Peyer's patch (tissue), 4 donors: ENCODE data around the gene SNRK.

Source experiments
- POLR2A ChIP-seq, 2 donors: fragments of 450-650 bp; IDR thresholded peaks; one replicate each; pipeline ENCODE4 v1.5.1; 2017; ENCODE audit warnings: antibody characterized with exemption in 2 of 2, mild to moderate bottlenecking in 2 of 2, moderate library complexity in 2 of 2
- TF ChIP-seq, protein P1 (sequence below), 6 experiments: fragments of 450-650 bp in 4 of 6; fragments of 200-600 bp in 2 of 6; sonication (generic) in 1 of 6; IDR thresholded peaks; one replicate each; pipeline ENCODE4 v1.5.1; 2017 to 2019; ENCODE audit warnings: antibody characterized with exemption in 6 of 6, mild to moderate bottlenecking in 3 of 6, moderate library complexity in 1 of 6

DNA sequence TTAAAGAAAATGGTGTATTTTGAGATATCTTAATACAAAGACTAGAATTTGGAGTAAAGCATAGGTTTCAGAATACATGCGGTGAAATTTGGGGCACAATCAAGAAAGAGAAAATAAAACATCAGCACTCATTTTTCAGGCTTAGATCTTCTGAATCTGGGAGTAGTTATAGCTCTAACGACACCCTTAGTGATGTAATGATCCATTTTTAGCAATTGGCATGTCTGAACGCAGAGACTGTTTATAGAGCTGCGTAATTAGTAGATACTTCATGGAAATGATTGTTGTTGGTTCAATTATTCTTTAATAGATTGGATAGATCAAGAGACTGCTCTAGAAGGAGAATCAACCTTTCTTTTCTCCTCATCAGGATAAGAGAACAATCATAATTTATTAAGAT lies 47.5 kb upstream of the SNRK start:
- TF ChIP-seq, protein P1, sequence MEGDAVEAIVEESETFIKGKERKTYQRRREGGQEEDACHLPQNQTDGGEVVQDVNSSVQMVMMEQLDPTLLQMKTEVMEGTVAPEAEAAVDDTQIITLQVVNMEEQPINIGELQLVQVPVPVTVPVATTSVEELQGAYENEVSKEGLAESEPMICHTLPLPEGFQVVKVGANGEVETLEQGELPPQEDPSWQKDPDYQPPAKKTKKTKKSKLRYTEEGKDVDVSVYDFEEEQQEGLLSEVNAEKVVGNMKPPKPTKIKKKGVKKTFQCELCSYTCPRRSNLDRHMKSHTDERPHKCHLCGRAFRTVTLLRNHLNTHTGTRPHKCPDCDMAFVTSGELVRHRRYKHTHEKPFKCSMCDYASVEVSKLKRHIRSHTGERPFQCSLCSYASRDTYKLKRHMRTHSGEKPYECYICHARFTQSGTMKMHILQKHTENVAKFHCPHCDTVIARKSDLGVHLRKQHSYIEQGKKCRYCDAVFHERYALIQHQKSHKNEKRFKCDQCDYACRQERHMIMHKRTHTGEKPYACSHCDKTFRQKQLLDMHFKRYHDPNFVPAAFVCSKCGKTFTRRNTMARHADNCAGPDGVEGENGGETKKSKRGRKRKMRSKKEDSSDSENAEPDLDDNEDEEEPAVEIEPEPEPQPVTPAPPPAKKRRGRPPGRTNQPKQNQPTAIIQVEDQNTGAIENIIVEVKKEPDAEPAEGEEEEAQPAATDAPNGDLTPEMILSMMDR (IDR thresholded peaks at IDR 0.05): no peak
- no peak for TF ChIP-seq POLR2A (IDR thresholded peaks at IDR 0.05)
